ENCODE results near the gene RGS11. TPM values are rescaled to one million over a fixed set of nuclear protein-coding genes. Genes with fewer than 3 reads are reported as not detected.

The RGS11 gene
- total RNA-seq, 1 experiment from 2014 or later: 8.9 TPM

DNA sequence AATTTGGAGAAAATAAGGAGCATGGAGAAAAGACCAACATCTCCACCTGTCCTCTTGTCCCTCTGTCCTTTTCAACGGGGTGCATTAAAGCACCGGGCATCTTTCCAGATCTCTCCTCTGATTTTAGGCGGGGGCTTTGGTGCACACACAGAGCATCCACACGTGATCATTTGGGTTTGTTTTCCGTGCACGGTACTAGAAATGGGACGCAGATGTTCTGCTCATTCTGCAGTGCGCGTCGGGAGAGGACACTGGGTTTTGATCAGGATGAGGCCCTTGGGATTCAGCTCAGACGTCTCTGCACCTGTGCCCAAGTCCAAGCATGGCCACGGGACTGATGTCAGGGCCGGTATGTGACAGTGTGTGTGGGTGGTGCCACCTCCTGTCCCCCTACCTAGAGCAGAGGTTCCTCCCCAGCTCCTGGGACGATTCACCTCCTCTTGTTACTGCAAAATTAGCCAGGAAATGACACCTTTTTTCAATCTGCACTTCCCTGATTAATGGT lies 39.1 kb upstream of the RGS11 start:
- H3K4me3 Mint-ChIP-seq (ENCODE audit: unreplicated experiment): no peak overlapping the region
- H3K4me1 Mint-ChIP-seq (ENCODE audit: low read depth, unreplicated experiment): no peaks in the 10 kb centered on the region
- TF ChIP-seq, protein P1, sequence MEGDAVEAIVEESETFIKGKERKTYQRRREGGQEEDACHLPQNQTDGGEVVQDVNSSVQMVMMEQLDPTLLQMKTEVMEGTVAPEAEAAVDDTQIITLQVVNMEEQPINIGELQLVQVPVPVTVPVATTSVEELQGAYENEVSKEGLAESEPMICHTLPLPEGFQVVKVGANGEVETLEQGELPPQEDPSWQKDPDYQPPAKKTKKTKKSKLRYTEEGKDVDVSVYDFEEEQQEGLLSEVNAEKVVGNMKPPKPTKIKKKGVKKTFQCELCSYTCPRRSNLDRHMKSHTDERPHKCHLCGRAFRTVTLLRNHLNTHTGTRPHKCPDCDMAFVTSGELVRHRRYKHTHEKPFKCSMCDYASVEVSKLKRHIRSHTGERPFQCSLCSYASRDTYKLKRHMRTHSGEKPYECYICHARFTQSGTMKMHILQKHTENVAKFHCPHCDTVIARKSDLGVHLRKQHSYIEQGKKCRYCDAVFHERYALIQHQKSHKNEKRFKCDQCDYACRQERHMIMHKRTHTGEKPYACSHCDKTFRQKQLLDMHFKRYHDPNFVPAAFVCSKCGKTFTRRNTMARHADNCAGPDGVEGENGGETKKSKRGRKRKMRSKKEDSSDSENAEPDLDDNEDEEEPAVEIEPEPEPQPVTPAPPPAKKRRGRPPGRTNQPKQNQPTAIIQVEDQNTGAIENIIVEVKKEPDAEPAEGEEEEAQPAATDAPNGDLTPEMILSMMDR (IDR thresholded peaks at IDR 0.05; ENCODE audit: insufficient read depth in 1 of 2, low read depth in 1 of 2, low read length in 1 of 2, severe bottlenecking in 1 of 2, unreplicated experiment in 1 of 2): no peak
- Histone ChIP-seq H3K27me3 (replicated peaks; ENCODE audit: control insufficient read depth, insufficient read depth, low read length) (no peaks in the 10 kb centered on the region), H3K36me3 (ENCODE audit: control insufficient read depth, insufficient read depth, low read length) (no peaks in the 10 kb centered on the region; the same call in 1 of the 2 replicates), H3K4me1 (no peaks in the 10 kb centered on the region), H3K4me3 (ENCODE audit: low read depth, low read length) (no peak overlapping the region), H3K9me3 (no peaks in the 10 kb centered on the region)
- no peak for DNase-seq
- H3K9me3 Mint-ChIP-seq (ENCODE audit: unreplicated experiment): no peaks in the 10 kb centered on the region
- ChIA-PET CTCF (no interaction called here), POLR2A (no interaction called here)
- peaks cover 32% of the 10 kb centered on the region for H3K36me3 Mint-ChIP-seq (ENCODE audit: insufficient read depth, unreplicated experiment)
- no peak overlapping the region for H3K27ac Mint-ChIP-seq (ENCODE audit: unreplicated experiment)
- intact Hi-C loops (cut with micrococcal nuclease; ENCODE audit: unreplicated experiment): no loop called here
- H3K27me3 Mint-ChIP-seq (ENCODE audit: insufficient read depth, unreplicated experiment): no peaks in the 10 kb centered on the region
- no TSS peak for BruUV-seq (replicated peaks)

DNA sequence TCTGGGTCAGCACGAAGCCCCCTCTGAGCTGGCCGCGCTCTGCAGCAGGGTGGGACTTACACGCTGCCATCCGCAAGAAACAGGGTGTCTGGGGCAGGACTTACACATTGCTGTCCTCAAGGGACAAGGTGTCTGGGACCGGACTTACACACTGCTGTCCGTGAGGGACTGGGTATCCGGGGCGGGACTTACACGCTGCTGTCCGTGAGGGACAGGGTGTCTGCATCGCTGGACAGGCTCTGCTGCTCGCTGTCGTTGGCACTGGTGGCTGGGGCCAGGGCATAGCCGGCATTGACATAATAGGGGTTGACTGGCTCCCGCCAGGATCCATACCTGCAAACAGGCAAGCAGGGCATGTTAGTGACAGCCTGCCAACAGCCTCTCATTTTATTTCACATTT lies 38.6 kb upstream of the RGS11 start:
- H3K36me3 ChIP-seq (ENCODE audit: control insufficient read depth, insufficient read depth, low read length): no peaks in the 10 kb centered on the region; the same call in 1 of the 2 replicates

DNA sequence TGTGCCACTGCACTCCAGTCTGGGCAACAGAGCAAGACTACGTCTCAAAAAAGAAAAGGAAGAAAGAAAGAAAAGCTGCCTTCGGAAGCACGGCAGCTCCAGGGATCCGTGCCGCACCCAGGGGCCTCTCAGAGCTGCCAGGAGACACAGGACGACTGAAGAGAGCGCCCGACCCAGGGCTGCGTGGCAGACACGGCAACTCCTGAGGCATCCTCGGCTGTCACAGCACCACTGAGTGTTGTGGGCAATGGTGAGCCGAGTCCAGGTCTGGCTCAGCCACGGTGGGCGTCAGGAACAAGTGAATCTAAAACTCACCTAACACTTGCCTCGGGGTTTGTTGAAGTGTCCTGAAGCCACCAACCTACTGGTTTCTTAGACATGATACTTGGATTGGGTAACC lies 36.0 kb upstream of the RGS11 start:
- H3K27ac Mint-ChIP-seq (ENCODE audit: unreplicated experiment): no peak overlapping the region
- ChIA-PET CTCF (no interaction called here), POLR2A (no interaction called here)
- Histone ChIP-seq H3K4me3 (ENCODE audit: low read depth, low read length) (no peak overlapping the region), H3K36me3 (ENCODE audit: control insufficient read depth, insufficient read depth, low read length) (peaks cover 1% of the 10 kb centered on the region), H3K9me3 (no peaks in the 10 kb centered on the region), H3K4me1 (no peaks in the 10 kb centered on the region), H3K27me3 (replicated peaks; ENCODE audit: control insufficient read depth, insufficient read depth, low read length) (no peaks in the 10 kb centered on the region)
- TF ChIP-seq, protein P1 (IDR thresholded peaks at IDR 0.05; ENCODE audit: insufficient read depth in 1 of 2, low read depth in 1 of 2, low read length in 1 of 2, severe bottlenecking in 1 of 2, unreplicated experiment in 1 of 2): no peak
- H3K4me1 Mint-ChIP-seq (ENCODE audit: low read depth, unreplicated experiment): no peaks in the 10 kb centered on the region
- peaks cover 27% of the 10 kb centered on the region for H3K36me3 Mint-ChIP-seq (ENCODE audit: insufficient read depth, unreplicated experiment)
- H3K4me3 Mint-ChIP-seq (ENCODE audit: unreplicated experiment): no peak overlapping the region
- BruUV-seq (replicated peaks): no TSS peak
- H3K9me3 Mint-ChIP-seq (ENCODE audit: unreplicated experiment): no peaks in the 10 kb centered on the region
- no peaks in the 10 kb centered on the region for H3K27me3 Mint-ChIP-seq (ENCODE audit: insufficient read depth, unreplicated experiment)
- DNase-seq: no peak
- intact Hi-C loops (cut with micrococcal nuclease; ENCODE audit: unreplicated experiment): no loop called here

More for the DNA sequence above, 38.6 kb upstream of the RGS11 start:
- H3K9me3 Mint-ChIP-seq (ENCODE audit: unreplicated experiment): no peaks in the 10 kb centered on the region
- Histone ChIP-seq H3K9me3 (no peaks in the 10 kb centered on the region), H3K27me3 (replicated peaks; ENCODE audit: control insufficient read depth, insufficient read depth, low read length) (no peaks in the 10 kb centered on the region), H3K4me1 (no peaks in the 10 kb centered on the region), H3K4me3 (ENCODE audit: low read depth, low read length) (no peak overlapping the region)
- DNase-seq: no peak
- peaks cover 30% of the 10 kb centered on the region for H3K36me3 Mint-ChIP-seq (ENCODE audit: insufficient read depth, unreplicated experiment)
- TF ChIP-seq, protein P1 (IDR thresholded peaks at IDR 0.05; ENCODE audit: insufficient read depth in 1 of 2, low read depth in 1 of 2, low read length in 1 of 2, severe bottlenecking in 1 of 2, unreplicated experiment in 1 of 2): no peak
- H3K27me3 Mint-ChIP-seq (ENCODE audit: insufficient read depth, unreplicated experiment): no peaks in the 10 kb centered on the region
- CTCF ChIA-PET: no interaction called here
- H3K4me1 Mint-ChIP-seq (ENCODE audit: low read depth, unreplicated experiment): no peaks in the 10 kb centered on the region
- no peak overlapping the region for H3K27ac Mint-ChIP-seq (ENCODE audit: unreplicated experiment)
- BruUV-seq (replicated peaks): no TSS peak
- intact Hi-C loops (cut with micrococcal nuclease; ENCODE audit: unreplicated experiment): no loop called here
- no peak overlapping the region for H3K4me3 Mint-ChIP-seq (ENCODE audit: unreplicated experiment)
- POLR2A ChIA-PET: no interaction called here

Measured in Caco-2 (cell line).